WERI-Rb-1 (cell line): ENCODE results near the gene SELENOM.

Experiments used
- DNase-seq: peaks from one replicate; pipeline ENCODE4 v3.0.0-alpha.2; 2020
- H3K27ac ChIP-seq: fragments of 250-450 bp; sonication (Bioruptor Pico); 2 replicates; pipeline ENCODE4 v1.5.1; 2020; ENCODE audit warnings: mild to moderate bottlenecking, moderate library complexity
- H3K27me3 ChIP-seq: fragments of 250-450 bp; sonication (Bioruptor Pico); 2 replicates; pipeline ENCODE4 v1.5.1; 2021; ENCODE audit warnings: mild to moderate bottlenecking, low read depth, moderate library complexity; ENCODE audit not compliant: insufficient read depth, severe bottlenecking
- H3K36me3 ChIP-seq: fragments of 250-450 bp; sonication (Bioruptor Pico); 2 replicates; pipeline ENCODE4 v1.5.1; 2020; ENCODE audit warnings: mild to moderate bottlenecking, moderate library complexity
- H3K4me3 ChIP-seq: 2 replicates; pipeline ENCODE4 v1.5.1; 2011; ENCODE audit warnings: low read depth, mild to moderate bottlenecking, control low read depth, low read length
- H3K9me3 ChIP-seq: fragments of 250-450 bp; sonication (Bioruptor Pico); 2 replicates; pipeline ENCODE4 v1.5.1; 2021; ENCODE audit warnings: mild to moderate bottlenecking, moderate library complexity; ENCODE audit not compliant: severe bottlenecking
- CTCF ChIP-seq: IDR thresholded peaks from 2 replicates; pipeline ENCODE4 v1.5.1; 2011; ENCODE audit warnings: low read depth, mild to moderate bottlenecking, control low read depth, inconsistent platforms, low read length

Gene SELENOM

GRCh38 chr22:31124811-31125465 lies 17.6 kb upstream of the SELENOM start:
- Histone ChIP-seq H3K4me3 (no peak overlapping the region), H3K9me3 (no peaks in the 10 kb centered on the region), H3K27ac (no peak overlapping the region), H3K36me3 (peaks cover 3% of the 10 kb centered on the region), H3K27me3 (no peaks in the 10 kb centered on the region)
- DNase-seq: no peak
- no peak for TF ChIP-seq CTCF

- Histone ChIP-seq H3K27me3 (no peaks in the 10 kb centered on the region), H3K4me3 (no peak overlapping the region), H3K36me3 (peaks cover 3% of the 10 kb centered on the region; the same call in 1 of the 2 replicates), H3K9me3 (no peaks in the 10 kb centered on the region), H3K27ac (no peak overlapping the region)
- no peak for DNase-seq
- TF ChIP-seq CTCF: no peak
Observed at GRCh38 chr22:31124290-31124689, 16.9 kb upstream of the SELENOM start.

GRCh38 chr22:31123292-31123602 lies 15.9 kb upstream of the SELENOM start:
- H3K4me3 ChIP-seq: peak overlapping the region; percentile 43
- H3K27ac ChIP-seq: peak overlapping the region; percentile 76
- H3K9me3 ChIP-seq: no peaks in the 10 kb centered on the region
- H3K36me3 ChIP-seq: no peaks in the 10 kb centered on the region; the same call in 1 of the 2 replicates
- no peak for TF ChIP-seq CTCF
- no peaks in the 10 kb centered on the region for H3K27me3 ChIP-seq
- no peak for DNase-seq

- peak within 1 kb of the TSS; percentile 43 for H3K4me3 ChIP-seq
- no peaks in the 10 kb centered on the region for H3K9me3 ChIP-seq
- TF ChIP-seq CTCF: no peak
- DNase-seq: peak; percentile 70
- H3K36me3 ChIP-seq: no peaks in the 10 kb centered on the region
- H3K27ac ChIP-seq: peak within 1 kb of the TSS; percentile 76
- no peaks in the 10 kb centered on the region for H3K27me3 ChIP-seq
Observed at GRCh38 chr22:31122532-31123291, 15.3 kb upstream of the SELENOM start, which contains the start of gene INPP5J. INPP5J (plus strand) TSS chr22:31122966; CDS start chr22:31123015, 49 bp downstream.

GRCh38 chr22:31122196-31122531 lies 14.8 kb upstream of the SELENOM start:
- H3K27ac ChIP-seq: peak overlapping the region; percentile 76
- no peaks in the 10 kb centered on the region for H3K36me3 ChIP-seq
- no peaks in the 10 kb centered on the region for H3K9me3 ChIP-seq
- H3K4me3 ChIP-seq: no peak overlapping the region; the same call in 1 of the 2 replicates
- no peak for TF ChIP-seq CTCF
- DNase-seq: peak; percentile 62
- H3K27me3 ChIP-seq: no peaks in the 10 kb centered on the region

GRCh38 chr22:31121403-31121802 lies 14.0 kb upstream of the SELENOM start:
- TF ChIP-seq CTCF: no peak
- H3K4me3 ChIP-seq: no peak overlapping the region
- no peaks in the 10 kb centered on the region for H3K9me3 ChIP-seq
- no peaks in the 10 kb centered on the region for H3K27me3 ChIP-seq
- no peaks in the 10 kb centered on the region for H3K36me3 ChIP-seq
- DNase-seq: no peak
- H3K27ac ChIP-seq: no peak overlapping the region
